Hepatocyte (in vitro differentiated cells): ENCODE results near the gene AANAT.

Experiments
- EZH2 ChIP-seq: fragments of 200-600 bp; sonication (generic); IDR thresholded peaks from 2 replicates; pipeline ENCODE4 v1.6.1; 2016; ENCODE audit warnings: antibody characterized with exemption, mild to moderate bottlenecking, borderline replicate concordance
- EZH2phosphoT487 ChIP-seq: fragments of 200-600 bp; sonication (generic); IDR thresholded peaks from one replicate; pipeline ENCODE4 v1.6.1; 2018; ENCODE audit warnings: antibody characterized with exemption, mild to moderate bottlenecking, low read depth, moderate library complexity; ENCODE audit not compliant: unreplicated experiment, severe bottlenecking
- TF ChIP-seq, protein P1 (sequence below): fragments of 200-600 bp; sonication (generic); IDR thresholded peaks from 2 replicates; pipeline ENCODE4 v1.5.1; 2016; ENCODE audit warnings: antibody characterized with exemption, mild to moderate bottlenecking; ENCODE audit not compliant: poor library complexity

GRCh38 chr17:76497979-76498875, 30.8 kb downstream of the AANAT start:
- TF ChIP-seq, protein P1, sequence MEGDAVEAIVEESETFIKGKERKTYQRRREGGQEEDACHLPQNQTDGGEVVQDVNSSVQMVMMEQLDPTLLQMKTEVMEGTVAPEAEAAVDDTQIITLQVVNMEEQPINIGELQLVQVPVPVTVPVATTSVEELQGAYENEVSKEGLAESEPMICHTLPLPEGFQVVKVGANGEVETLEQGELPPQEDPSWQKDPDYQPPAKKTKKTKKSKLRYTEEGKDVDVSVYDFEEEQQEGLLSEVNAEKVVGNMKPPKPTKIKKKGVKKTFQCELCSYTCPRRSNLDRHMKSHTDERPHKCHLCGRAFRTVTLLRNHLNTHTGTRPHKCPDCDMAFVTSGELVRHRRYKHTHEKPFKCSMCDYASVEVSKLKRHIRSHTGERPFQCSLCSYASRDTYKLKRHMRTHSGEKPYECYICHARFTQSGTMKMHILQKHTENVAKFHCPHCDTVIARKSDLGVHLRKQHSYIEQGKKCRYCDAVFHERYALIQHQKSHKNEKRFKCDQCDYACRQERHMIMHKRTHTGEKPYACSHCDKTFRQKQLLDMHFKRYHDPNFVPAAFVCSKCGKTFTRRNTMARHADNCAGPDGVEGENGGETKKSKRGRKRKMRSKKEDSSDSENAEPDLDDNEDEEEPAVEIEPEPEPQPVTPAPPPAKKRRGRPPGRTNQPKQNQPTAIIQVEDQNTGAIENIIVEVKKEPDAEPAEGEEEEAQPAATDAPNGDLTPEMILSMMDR, result no peak
- TF ChIP-seq EZH2phosphoT487 (no peak), EZH2 (no peak)
